Mesendoderm (in vitro differentiated cells): ENCODE data around the gene SND1.

Experiments used
- DNase-seq: peaks from one replicate; pipeline ENCODE4 v3.0.0; 2013
- H2AK5ac ChIP-seq: 2 replicates; pipeline ENCODE4 v1.6.1; 2013; ENCODE audit warnings: low read length, inconsistent platforms
- H2BK120ac ChIP-seq: 2 replicates; pipeline ENCODE4 v1.6.1; 2013; ENCODE audit warnings: low read depth, mild to moderate bottlenecking, low read length, moderate library complexity, mixed read lengths
- H2BK15ac ChIP-seq: replicated peaks from 2 replicates; pipeline ENCODE4 v1.6.1; 2013; ENCODE audit warnings: low read depth, mild to moderate bottlenecking, moderate library complexity
- H2BK5ac ChIP-seq: 2 replicates; pipeline ENCODE4 v1.6.1; 2013; ENCODE audit warnings: low read length, inconsistent platforms
- H3K18ac ChIP-seq: 2 replicates; pipeline ENCODE4 v1.6.1; 2013; ENCODE audit warnings: mild to moderate bottlenecking, low read length, mixed read lengths
- H3K23ac ChIP-seq: one replicate; pipeline ENCODE4 v1.6.1; 2013; ENCODE audit warnings: low read length
- H3K27ac ChIP-seq: 2 replicates; pipeline ENCODE4 v1.5.1; 2013; ENCODE audit warnings: low read depth, mild to moderate bottlenecking, inconsistent platforms, low read length, moderate library complexity
- H3K27me3 ChIP-seq: 2 replicates; pipeline ENCODE4 v1.6.1; 2013; ENCODE audit warnings: low read length, control low read depth, mild to moderate bottlenecking, inconsistent platforms; ENCODE audit not compliant: insufficient read depth, poor library complexity
- H3K36me3 ChIP-seq: 2 replicates; pipeline ENCODE4 v1.6.1; 2013; ENCODE audit warnings: low read length, inconsistent platforms; ENCODE audit not compliant: control insufficient read depth, insufficient read depth
- H3K4ac ChIP-seq: one replicate; pipeline ENCODE4 v1.6.1; 2013; ENCODE audit warnings: low read depth, mild to moderate bottlenecking, low read length, moderate library complexity
- H3K4me1 ChIP-seq: 2 replicates; pipeline ENCODE4 v1.6.1; 2013; ENCODE audit warnings: low read depth, low read length, inconsistent platforms; ENCODE audit not compliant: control insufficient read depth
- H3K4me2 ChIP-seq: 2 replicates; pipeline ENCODE4 v1.6.1; 2013; ENCODE audit warnings: low read length
- H3K4me3 ChIP-seq: 2 replicates; pipeline ENCODE4 v1.5.1; 2013; ENCODE audit warnings: mild to moderate bottlenecking, low read length
- H3K56ac ChIP-seq: one replicate; pipeline ENCODE4 v1.6.1; 2013; ENCODE audit warnings: low read length
- H3K79me1 ChIP-seq: 2 replicates; pipeline ENCODE4 v1.6.1; 2013; ENCODE audit warnings: low read length, inconsistent platforms
- H3K79me2 ChIP-seq: 2 replicates; pipeline ENCODE4 v1.6.1; 2013; ENCODE audit warnings: mild to moderate bottlenecking, low read length; ENCODE audit not compliant: control insufficient read depth, insufficient read depth
- H3K9ac ChIP-seq: 2 replicates; pipeline ENCODE4 v1.6.1; 2013; ENCODE audit warnings: low read length, inconsistent platforms
- H4K5ac ChIP-seq: one replicate; pipeline ENCODE4 v1.6.1; 2013; ENCODE audit warnings: low read length
- H4K8ac ChIP-seq: one replicate; pipeline ENCODE4 v1.6.1; 2013; ENCODE audit warnings: low read depth, mild to moderate bottlenecking, control low read depth, low read length, moderate library complexity
- WGBS: extraction: QIAGEN DNeasy Blood & Tissue Kit; methylation state at CpG from one replicate; pipeline ENCODE4 v1.1.7; 2013; ENCODE audit warnings: low lambda C conversion rate, missing lambda C conversion rate; ENCODE audit not compliant: insufficient coverage; ENCODE audit errors: extremely low coverage; 5-methylcytosine and 5-hydroxymethylcytosine counted together

SND1 gene

GRCh38 chr7:127912901-127913300, 260.9 kb downstream of the SND1 start:
- Histone ChIP-seq H3K27me3 (no peaks in the 10 kb centered on the region), H4K5ac (no peak overlapping the region), H2BK5ac (no peak overlapping the region), H3K56ac (no peak overlapping the region), H3K79me1 (peaks cover 4% of the 10 kb centered on the region), H3K4me2 (no peak overlapping the region), H2BK15ac (no peak overlapping the region), H3K79me2 (no peaks in the 10 kb centered on the region), H3K4me3 (no peak overlapping the region), H2BK120ac (no peak overlapping the region), H4K8ac (no peak overlapping the region), H3K36me3 (no peaks in the 10 kb centered on the region), H3K9ac (no peak overlapping the region), H2AK5ac (no peak overlapping the region), H3K18ac (no peak overlapping the region), H3K23ac (no peak overlapping the region), H3K4ac (no peak overlapping the region), H3K4me1 (no peaks in the 10 kb centered on the region), H3K27ac (no peak overlapping the region)
- WGBS = no CpG with 5 or more reads among the region's 2 CpGs
- no peak for DNase-seq

- Histone ChIP-seq H4K8ac (no peak overlapping the region), H3K79me2 (no peaks in the 10 kb centered on the region), H4K5ac (no peak overlapping the region), H3K4me2 (no peak overlapping the region), H3K56ac (no peak overlapping the region), H3K4ac (no peak overlapping the region), H3K4me3 (no peak overlapping the region), H2BK120ac (no peak overlapping the region), H3K27ac (no peak overlapping the region), H2AK5ac (no peak overlapping the region), H3K27me3 (no peaks in the 10 kb centered on the region), H3K18ac (no peak overlapping the region), H3K79me1 (peaks cover 4% of the 10 kb centered on the region), H3K36me3 (no peaks in the 10 kb centered on the region), H3K23ac (no peak overlapping the region), H3K4me1 (no peaks in the 10 kb centered on the region), H2BK15ac (no peak overlapping the region), H2BK5ac (no peak overlapping the region), H3K9ac (no peak overlapping the region)
- no CpG with 5 or more reads among the region's 2 CpGs for WGBS
- no peak for DNase-seq
These were observed 261.7 kb downstream of the SND1 start for GRCh38 chr7:127913686-127914085.

- Histone ChIP-seq H2BK15ac (no peak overlapping the region), H3K27ac (no peak overlapping the region), H3K36me3 (no peaks in the 10 kb centered on the region), H4K8ac (no peak overlapping the region), H2AK5ac (no peak overlapping the region), H3K79me1 (peaks cover 4% of the 10 kb centered on the region), H2BK5ac (no peak overlapping the region), H2BK120ac (no peak overlapping the region), H3K27me3 (no peaks in the 10 kb centered on the region), H3K4me1 (no peaks in the 10 kb centered on the region), H3K79me2 (no peaks in the 10 kb centered on the region), H3K18ac (no peak overlapping the region), H3K56ac (no peak overlapping the region), H4K5ac (no peak overlapping the region), H3K4me2 (no peak overlapping the region), H3K23ac (no peak overlapping the region), H3K4me3 (no peak overlapping the region), H3K9ac (no peak overlapping the region), H3K4ac (no peak overlapping the region)
- no peak for DNase-seq
- no CpG with 5 or more reads among the region's 6 CpGs for WGBS
These were observed 262.7 kb downstream of the SND1 start for GRCh38 chr7:127914693-127915092.

GRCh38 chr7:127916735-127917134, 264.7 kb downstream of the SND1 start:
- Histone ChIP-seq H3K56ac (no peak overlapping the region), H3K23ac (no peak overlapping the region), H3K4me2 (no peak overlapping the region), H4K8ac (no peak overlapping the region), H2BK15ac (no peak overlapping the region), H3K4me3 (no peak overlapping the region), H3K9ac (no peak overlapping the region), H3K4me1 (no peaks in the 10 kb centered on the region), H4K5ac (no peak overlapping the region), H3K79me2 (no peaks in the 10 kb centered on the region), H3K36me3 (no peaks in the 10 kb centered on the region), H3K4ac (no peak overlapping the region), H2BK5ac (no peak overlapping the region), H3K18ac (no peak overlapping the region), H2BK120ac (no peak overlapping the region), H3K27me3 (no peaks in the 10 kb centered on the region), H3K79me1 (no peaks in the 10 kb centered on the region), H3K27ac (no peak overlapping the region), H2AK5ac (no peak overlapping the region)
- WGBS = no CpG with 5 or more reads among the region's 3 CpGs
- no peak for DNase-seq

DNA sequence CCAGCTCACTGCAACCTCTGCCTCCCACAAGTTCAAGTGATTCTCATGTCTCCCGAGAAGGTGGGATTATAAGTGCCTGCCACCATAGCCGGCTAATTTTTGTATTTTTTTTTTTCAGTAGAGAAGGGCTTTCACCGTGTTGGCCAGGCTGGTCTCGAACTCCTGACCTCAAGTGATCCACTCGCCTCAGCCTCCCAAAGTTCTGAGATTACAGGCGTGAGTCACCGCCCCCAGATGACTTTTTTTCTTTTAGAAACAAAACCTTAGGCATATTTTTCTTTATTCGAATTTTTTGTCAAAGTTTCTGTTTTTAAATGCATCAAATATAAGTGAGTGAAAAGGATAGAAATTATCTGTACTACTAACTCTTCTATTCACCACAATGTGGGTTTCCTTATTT, 266.1 kb downstream of the SND1 start:
- no CpG with 5 or more reads among the region's 8 CpGs for WGBS

GRCh38 chr7:127920787-127921438, 268.9 kb downstream of the SND1 start:
- H4K5ac ChIP-seq = no peak overlapping the region
- no peaks in the 10 kb centered on the region for H3K4me1 ChIP-seq
- no peaks in the 10 kb centered on the region for H3K36me3 ChIP-seq
- H3K23ac ChIP-seq = no peak overlapping the region
- no peak overlapping the region for H3K4ac ChIP-seq
- H2BK5ac ChIP-seq = no peak overlapping the region
- H3K27me3 ChIP-seq = no peaks in the 10 kb centered on the region
- H3K18ac ChIP-seq = no peak overlapping the region
- no peaks in the 10 kb centered on the region for H3K79me2 ChIP-seq
- no peak overlapping the region for H2BK120ac ChIP-seq
- no peak overlapping the region for H2BK15ac ChIP-seq
- WGBS = no CpG with 5 or more reads among the region's 2 CpGs
- no peak overlapping the region for H3K4me2 ChIP-seq
- H3K9ac ChIP-seq = no peak overlapping the region
- H3K56ac ChIP-seq = no peak overlapping the region
- H2AK5ac ChIP-seq = no peak overlapping the region
- H3K79me1 ChIP-seq = peaks cover 3% of the 10 kb centered on the region
- H3K27ac ChIP-seq = no peak overlapping the region
- DNase-seq = no peak
- H3K4me3 ChIP-seq = no peak overlapping the region
- H4K8ac ChIP-seq = no peak overlapping the region

More for the DNA sequence above, 266.1 kb downstream of the SND1 start:
- H3K27me3 ChIP-seq = no peaks in the 10 kb centered on the region
- no peaks in the 10 kb centered on the region for H3K79me1 ChIP-seq
- H3K18ac ChIP-seq = no peak overlapping the region
- no peak overlapping the region for H2BK5ac ChIP-seq
- H3K4me3 ChIP-seq = no peak overlapping the region
- DNase-seq = no peak
- H3K23ac ChIP-seq = no peak overlapping the region
- H3K56ac ChIP-seq = no peak overlapping the region
- no peak overlapping the region for H3K9ac ChIP-seq
- no peak overlapping the region for H3K4ac ChIP-seq
- no peak overlapping the region for H2AK5ac ChIP-seq
- H3K36me3 ChIP-seq = no peaks in the 10 kb centered on the region
- no peak overlapping the region for H2BK120ac ChIP-seq
- no peak overlapping the region for H4K5ac ChIP-seq
- H3K79me2 ChIP-seq = no peaks in the 10 kb centered on the region
- no peak overlapping the region for H2BK15ac ChIP-seq
- no peak overlapping the region for H4K8ac ChIP-seq
- H3K4me1 ChIP-seq = no peaks in the 10 kb centered on the region
- H3K27ac ChIP-seq = no peak overlapping the region
- H3K4me2 ChIP-seq = no peak overlapping the region
